ENCODE data around the gene IL18RAP.
A peak's percentile ranks its signal among the peaks of the same experiment; 100 is the strongest.

The IL18RAP gene

GRCh38 chr2:102418421-102418961 lies 4.5 kb upstream of the IL18RAP start:
- DNase-seq: peak; percentile 86
- in situ Hi-C loops (cut with MboI; ENCODE audit: low pct_unique_long_range_greater_than_20kb, low sequenced_read_pairs): no loop called here

DNA sequence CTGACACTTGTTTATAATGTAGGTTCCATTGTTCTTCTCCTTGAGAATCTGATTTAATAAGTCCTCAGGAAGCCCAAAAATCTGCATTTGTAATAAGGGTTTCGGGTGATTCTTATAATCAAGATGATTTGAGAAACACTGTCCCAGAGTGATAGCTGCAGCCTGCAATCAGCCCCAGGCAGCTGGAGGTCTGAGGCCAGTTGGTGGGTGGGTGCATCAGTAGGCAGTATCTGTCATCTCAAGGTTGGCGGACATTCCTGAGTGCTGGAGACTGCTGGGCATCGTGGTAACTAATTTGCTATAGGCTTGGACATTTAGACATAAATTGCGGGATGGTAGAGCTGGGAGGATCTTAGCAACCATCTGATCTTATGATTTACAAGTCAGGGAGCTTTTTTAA lies 2.7 kb upstream of the IL18RAP start:
- in situ Hi-C loops (cut with MboI; ENCODE audit: low pct_unique_long_range_greater_than_20kb, low sequenced_read_pairs): no loop called here

DNA sequence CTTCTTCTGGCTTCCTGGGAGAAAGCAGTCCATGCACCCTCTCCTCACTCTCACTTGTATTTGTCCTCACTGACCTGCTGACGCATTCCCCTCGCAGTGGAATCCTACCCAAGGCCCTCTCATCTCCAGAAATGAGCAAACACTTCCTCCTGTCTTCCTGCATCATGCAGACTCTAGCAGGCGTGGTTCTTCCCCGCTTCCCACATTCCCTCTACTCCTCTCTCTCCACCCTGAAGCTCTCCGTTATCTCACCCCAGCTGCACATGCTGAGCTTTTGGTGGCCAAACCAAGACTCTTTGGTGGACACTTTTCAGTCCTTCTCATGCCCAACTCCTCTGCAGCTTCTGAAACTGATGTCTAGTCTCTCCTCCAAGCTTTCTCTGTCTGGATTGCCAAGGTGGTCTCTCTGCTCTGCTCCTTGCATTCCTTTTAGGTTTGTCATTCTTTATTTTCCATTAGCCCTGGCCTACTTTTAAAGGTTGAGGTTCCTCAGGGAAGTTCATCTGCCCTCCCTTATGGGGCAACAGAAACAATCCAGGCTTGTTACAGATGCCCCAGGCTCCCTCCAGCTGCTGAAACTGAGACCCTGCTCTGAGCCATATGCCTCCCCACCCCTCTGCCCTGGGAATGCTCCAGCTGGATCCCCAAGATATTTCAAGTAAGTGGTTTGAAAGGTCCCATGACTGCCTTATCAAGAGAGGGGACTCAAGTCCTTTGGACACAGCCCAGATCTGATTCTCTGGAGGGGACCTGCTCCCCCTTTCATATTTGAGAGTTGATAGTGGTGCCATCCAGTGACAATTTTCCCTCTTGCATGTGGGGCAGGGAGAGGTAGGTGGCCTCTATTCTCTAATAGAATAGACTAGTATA lies 835 bp upstream of the IL18RAP start:
- in situ Hi-C loops (cut with MboI; ENCODE audit: low pct_unique_long_range_greater_than_20kb, low sequenced_read_pairs): no loop called here
- DNase-seq: no peak

More for the DNA sequence above, 2.7 kb upstream of the IL18RAP start:
- DNase-seq: no peak

GRCh38 chr2:102423368-102423767 lies 408 bp downstream of the IL18RAP start:
- in situ Hi-C loops (cut with MboI; ENCODE audit: low pct_unique_long_range_greater_than_20kb, low sequenced_read_pairs): no loop called here
- no peak for DNase-seq

DNA sequence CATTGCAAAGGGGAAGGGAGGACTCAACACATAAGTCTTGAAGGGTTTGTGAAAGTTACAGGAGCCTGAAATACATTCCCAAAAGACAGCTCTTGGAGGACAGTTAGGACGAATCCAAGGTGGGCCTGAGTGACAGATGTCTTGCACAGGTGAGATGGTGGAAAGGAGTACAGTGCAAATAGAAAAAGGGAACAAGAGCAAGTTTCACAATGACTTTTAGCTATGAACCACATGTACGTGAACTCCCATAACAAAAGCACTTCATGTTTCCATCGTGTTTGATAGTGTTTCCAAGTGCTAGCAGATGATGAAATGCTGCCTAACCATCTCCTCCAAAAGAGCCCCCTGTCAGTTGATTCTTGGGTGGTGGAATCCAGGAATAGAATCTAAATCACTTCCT lies 1.8 kb downstream of the IL18RAP start:
- in situ Hi-C loops (cut with MboI; ENCODE audit: low pct_unique_long_range_greater_than_20kb, low sequenced_read_pairs): loop anchor here (25.0 kb wide), 1 partner anchor 412 kb away; no protein-coding TSS in a partner anchor
- peak; percentile 16 for DNase-seq

GRCh38 chr2:102425441-102426132 lies 2.6 kb downstream of the IL18RAP start:
- DNase-seq: no peak
- in situ Hi-C loops (cut with MboI; ENCODE audit: low pct_unique_long_range_greater_than_20kb, low sequenced_read_pairs): loop anchor here (25.0 kb wide), 1 partner anchor 413 kb away; no protein-coding TSS in a partner anchor

GRCh38 chr2:102427249-102427648 lies 4.3 kb downstream of the IL18RAP start:
- in situ Hi-C loops (cut with MboI; ENCODE audit: low pct_unique_long_range_greater_than_20kb, low sequenced_read_pairs): loop anchor here (25.0 kb wide), 1 partner anchor 415 kb away; no protein-coding TSS in a partner anchor
- DNase-seq: no peak

DNA sequence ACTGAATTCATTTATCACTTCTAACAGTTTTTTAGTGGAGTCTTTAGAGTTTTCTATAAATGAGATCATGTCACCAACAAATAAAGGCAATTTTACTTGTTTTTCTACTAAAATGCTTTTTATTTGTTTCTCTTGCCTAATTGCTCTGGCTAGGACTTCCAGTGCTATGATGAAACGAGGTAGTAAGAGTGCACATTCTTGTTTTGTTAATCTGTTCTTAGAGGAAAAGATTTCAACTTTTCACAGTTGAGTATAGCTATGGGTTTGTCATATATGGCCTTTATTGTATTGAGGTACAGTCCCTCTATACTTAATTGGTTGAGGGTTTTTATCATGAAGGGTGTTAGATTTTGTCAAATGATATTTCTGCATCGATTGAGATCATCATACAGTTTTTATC lies 5.6 kb downstream of the IL18RAP start:
- no peak for DNase-seq
- in situ Hi-C loops (cut with MboI; ENCODE audit: low pct_unique_long_range_greater_than_20kb, low sequenced_read_pairs): loop anchor here (25.0 kb wide), 1 partner anchor 416 kb away; no protein-coding TSS in a partner anchor

GRCh38 chr2:102432386-102432785 lies 9.4 kb downstream of the IL18RAP start:
- no peak for DNase-seq
- in situ Hi-C loops (cut with MboI; ENCODE audit: low pct_unique_long_range_greater_than_20kb, low sequenced_read_pairs): loop anchor here (25.0 kb wide), 1 partner anchor 420 kb away; no protein-coding TSS in a partner anchor

- DNase-seq: no peak
- in situ Hi-C loops (cut with MboI; ENCODE audit: low pct_unique_long_range_greater_than_20kb, low sequenced_read_pairs): loop anchor here (25.0 kb wide), 1 partner anchor 422 kb away; no protein-coding TSS in a partner anchor
Observed at GRCh38 chr2:102433973-102434654, 11.2 kb downstream of the IL18RAP start.

DNA sequence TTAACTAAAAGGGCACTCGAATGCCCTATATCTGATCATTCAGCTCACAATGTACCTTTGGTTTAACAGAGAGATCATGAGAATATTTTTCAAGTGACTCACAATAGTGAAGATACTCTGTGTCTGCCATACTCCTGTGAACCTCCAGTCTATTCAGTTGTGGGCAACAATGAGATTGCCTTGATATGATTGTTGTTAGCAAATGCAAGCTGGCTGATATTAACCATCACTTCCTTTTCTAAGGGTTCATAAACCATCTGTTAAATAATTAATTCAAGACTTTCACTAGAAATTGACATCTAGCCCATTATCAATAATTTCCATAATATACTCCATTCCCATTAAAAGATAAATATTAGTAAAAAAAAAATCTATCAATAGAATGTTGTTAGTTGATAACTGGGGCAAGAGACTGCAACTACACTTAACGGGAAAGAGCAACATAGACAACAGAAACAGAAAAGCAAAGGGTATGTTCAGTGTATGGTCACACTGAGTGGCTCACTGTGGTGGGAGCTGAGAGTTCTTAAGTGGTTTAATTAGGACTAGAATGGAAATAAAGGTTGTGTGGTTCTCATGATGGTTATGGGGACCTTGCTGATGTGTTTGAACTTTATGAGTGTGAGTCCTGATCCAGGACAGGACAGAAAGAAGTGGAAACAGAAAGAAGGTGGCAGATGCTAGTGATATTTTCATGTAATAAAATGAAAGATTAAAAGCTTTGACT lies 11.9 kb downstream of the IL18RAP start:
- no peak for DNase-seq
- in situ Hi-C loops (cut with MboI; ENCODE audit: low pct_unique_long_range_greater_than_20kb, low sequenced_read_pairs): loop anchor here (25.0 kb wide), 1 partner anchor 423 kb away; no protein-coding TSS in a partner anchor

GRCh38 chr2:102435741-102436140 lies 12.8 kb downstream of the IL18RAP start:
- in situ Hi-C loops (cut with MboI; ENCODE audit: low pct_unique_long_range_greater_than_20kb, low sequenced_read_pairs): loop anchor here (25.0 kb wide), 1 partner anchor 423 kb away; no protein-coding TSS in a partner anchor

DNA sequence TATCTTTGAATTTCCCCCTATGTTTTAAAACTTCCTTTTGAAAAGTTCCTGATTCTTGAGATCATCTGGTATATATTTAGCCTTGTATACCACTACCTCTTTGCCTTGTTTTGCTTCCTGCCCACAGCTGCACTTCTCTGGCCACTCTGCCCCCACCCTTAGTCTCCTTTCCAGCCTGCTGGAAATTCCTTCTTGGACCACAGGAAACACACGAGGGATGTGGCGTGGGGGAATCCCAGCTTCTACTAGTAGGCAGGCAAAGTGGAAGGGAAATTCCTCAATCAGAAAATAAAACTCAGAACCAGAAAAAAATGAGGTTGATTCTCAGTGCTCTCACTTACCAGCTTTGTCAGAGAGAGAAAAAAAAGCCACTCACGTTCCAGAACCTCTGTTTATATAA lies 13.4 kb downstream of the IL18RAP start:
- in situ Hi-C loops (cut with MboI; ENCODE audit: low pct_unique_long_range_greater_than_20kb, low sequenced_read_pairs): loop anchor here (25.0 kb wide), 1 partner anchor 424 kb away; no protein-coding TSS in a partner anchor
- DNase-seq: no peak

More at GRCh38 chr2:102435741-102436140, 12.8 kb downstream of the IL18RAP start:
- no peak for DNase-seq

DNA sequence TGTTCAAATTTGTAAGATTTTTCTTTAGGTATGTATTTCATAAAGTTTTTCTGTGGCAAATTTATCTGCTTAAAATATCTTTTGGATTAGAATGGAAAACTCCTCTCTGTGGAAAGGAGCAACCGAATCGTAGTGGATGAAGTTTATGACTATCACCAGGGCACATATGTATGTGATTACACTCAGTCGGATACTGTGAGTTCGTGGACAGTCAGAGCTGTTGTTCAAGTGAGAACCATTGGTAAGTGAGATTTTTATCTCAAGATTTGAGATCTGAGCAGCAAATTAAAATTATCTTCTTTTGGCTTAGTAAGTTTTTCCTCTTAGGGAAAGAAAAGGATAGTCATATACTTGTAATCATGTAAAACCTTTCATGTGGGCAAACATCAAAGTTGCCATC lies 14.2 kb downstream of the IL18RAP start:
- in situ Hi-C loops (cut with MboI; ENCODE audit: low pct_unique_long_range_greater_than_20kb, low sequenced_read_pairs): loop anchor here (25.0 kb wide), 1 partner anchor 425 kb away; no protein-coding TSS in a partner anchor
- no peak for DNase-seq

DNA sequence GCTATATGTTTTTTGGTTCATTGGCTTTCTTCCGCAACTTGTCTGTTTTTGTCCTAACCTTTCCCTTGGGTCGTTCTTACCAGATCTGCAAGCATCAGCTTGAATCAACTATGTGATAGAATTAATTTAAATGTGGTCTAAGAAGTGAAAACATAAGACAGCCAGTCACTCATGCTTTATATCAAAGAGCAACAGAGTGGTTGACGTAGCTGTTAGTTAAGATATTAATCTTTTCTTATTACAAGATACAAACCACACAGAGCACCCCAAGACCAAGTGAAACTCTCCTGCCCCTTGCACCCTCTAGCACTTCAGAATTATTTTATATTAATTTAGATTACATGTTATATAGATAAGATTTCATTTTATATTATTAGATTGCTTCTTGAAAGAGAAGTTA lies 15.2 kb downstream of the IL18RAP start:
- in situ Hi-C loops (cut with MboI; ENCODE audit: low pct_unique_long_range_greater_than_20kb, low sequenced_read_pairs): loop anchor here (25.0 kb wide), 1 partner anchor 426 kb away; no protein-coding TSS in a partner anchor
- DNase-seq: no peak

DNA sequence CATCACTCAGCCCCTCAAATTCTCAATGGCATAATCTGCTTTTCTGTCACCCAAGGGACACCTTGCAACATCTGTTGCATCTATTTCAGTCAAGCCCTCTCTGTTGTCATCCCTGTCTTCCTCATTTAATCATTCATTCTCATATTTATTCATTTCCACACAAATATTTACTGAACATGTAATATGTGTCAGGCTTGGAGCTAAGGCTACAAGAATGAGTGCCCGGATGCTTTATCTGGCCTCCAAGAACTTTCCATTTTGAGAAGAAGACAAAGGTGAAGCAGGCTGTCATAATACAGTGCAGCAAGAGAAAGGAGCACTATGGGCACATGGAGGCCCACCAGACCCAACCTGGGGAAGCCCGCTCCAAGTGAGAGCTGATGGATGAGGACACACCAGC lies 15.6 kb downstream of the IL18RAP start:
- DNase-seq: no peak
- in situ Hi-C loops (cut with MboI; ENCODE audit: low pct_unique_long_range_greater_than_20kb, low sequenced_read_pairs): loop anchor here (25.0 kb wide), 1 partner anchor 426 kb away; no protein-coding TSS in a partner anchor

- in situ Hi-C loops (cut with MboI; ENCODE audit: low pct_unique_long_range_greater_than_20kb, low sequenced_read_pairs): loop anchor here (25.0 kb wide), 1 partner anchor 427 kb away; no protein-coding TSS in a partner anchor
- DNase-seq: no peak
Observed at GRCh38 chr2:102439065-102439695, 16.2 kb downstream of the IL18RAP start.

All from KBM-7 (cell line).